GM08714 (cell line): ENCODE data around the gene FUT2.

Experiments
- H3K4me3 ChIP-seq: fragments of 200-500 bp; sonication (Bioruptor generic); 2 replicates; pipeline ENCODE4 v1.5.1; 2014; ENCODE audit warnings: mild to moderate bottlenecking, low read length, inconsistent platforms
- ZNF274 ChIP-seq: IDR thresholded peaks from 2 replicates; pipeline ENCODE4 v1.6.1; 2012; ENCODE audit warnings: mild to moderate bottlenecking, low read depth, low read length

FUT2 gene

DNA sequence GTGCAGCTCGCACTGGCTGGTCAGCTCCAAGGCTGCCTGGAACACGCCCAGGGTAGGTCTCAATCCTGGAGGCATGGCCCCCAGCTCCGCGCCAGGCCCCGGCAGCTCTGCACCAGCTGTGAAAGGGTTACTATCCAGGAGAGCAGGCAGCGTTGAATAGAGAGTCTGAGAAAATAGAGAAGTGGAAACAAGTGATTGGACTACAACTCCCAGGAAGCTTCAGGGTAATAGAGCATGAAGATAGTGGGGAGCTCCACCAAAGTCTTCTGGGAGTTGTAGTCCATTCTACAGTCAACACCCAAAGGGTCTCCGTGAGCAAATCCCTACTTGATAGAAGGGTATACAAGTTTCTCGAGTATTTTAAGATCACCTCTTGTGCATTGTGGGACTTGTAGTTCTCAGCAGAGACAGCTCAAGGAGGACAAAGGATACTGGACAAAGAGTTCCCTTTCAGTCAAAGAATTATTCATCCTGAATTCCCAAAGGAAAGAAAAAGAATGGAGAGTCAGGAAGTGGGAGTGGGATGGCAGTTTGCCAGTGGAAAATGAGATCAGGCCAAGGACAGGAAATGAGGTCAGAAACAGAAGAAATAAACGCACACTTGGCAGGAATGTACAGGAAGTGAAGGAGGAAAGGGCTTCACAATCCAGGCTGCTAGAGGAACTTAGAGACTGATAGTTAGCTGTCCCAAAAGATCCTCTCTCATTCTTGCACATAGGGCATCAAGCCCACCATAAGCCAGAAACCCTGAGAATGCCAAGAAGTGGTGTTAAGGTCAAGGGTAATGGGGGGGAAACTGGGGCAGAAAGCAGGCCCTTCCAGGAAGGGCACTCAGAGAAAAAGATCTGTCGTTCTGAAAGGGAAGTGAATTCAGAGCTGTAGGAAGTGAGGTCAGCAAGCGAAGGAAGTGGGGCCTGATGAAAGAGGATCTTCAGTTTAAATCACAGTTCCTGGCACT is 29.3 kb downstream of the FUT2 start:
- TF ChIP-seq ZNF274: no peak
- H3K4me3 ChIP-seq: no peak overlapping the region

- no peak overlapping the region for H3K4me3 ChIP-seq
- no peak for TF ChIP-seq ZNF274
These were observed 30.8 kb downstream of the FUT2 start for GRCh38 chr19:48726556-48726955.

DNA sequence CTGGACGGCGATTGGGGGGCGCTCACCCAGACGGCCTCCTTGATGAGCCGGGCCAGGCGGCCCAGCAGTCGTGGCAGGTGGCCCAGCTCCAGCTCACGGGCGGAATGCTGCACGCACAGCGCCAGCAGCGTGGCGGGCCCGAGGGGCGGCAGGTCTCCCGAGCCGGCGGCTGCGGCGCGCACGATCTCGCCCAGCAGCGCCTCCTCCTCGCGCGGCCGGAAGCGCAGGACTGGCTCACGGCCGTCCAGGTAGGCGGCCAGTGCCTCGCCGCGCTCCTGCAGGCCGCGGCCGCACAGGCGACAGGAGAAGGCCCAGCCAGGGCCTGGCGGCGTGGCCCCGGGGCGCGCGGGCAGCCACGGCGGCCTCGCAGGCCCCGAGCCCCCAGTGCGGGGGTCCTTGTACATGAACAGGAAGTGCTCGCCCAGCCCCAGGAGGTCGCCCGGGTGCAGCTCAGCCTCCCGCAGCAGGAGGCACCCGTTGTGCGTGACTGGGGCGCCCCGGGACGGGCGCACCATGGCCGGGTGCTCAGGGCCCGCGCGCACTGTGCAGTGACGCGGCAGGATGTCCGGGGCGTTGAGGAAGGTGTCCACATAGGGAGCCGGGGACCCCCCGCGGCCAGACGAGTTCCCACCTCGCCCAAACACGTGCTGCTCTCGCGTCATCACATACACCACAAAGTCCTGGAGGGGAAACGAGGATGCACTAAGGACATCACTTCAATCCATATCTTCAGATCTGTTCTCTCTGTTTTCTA is 33.3 kb downstream of the FUT2 start:
- no peak overlapping the region for H3K4me3 ChIP-seq
- no peak for TF ChIP-seq ZNF274

DNA sequence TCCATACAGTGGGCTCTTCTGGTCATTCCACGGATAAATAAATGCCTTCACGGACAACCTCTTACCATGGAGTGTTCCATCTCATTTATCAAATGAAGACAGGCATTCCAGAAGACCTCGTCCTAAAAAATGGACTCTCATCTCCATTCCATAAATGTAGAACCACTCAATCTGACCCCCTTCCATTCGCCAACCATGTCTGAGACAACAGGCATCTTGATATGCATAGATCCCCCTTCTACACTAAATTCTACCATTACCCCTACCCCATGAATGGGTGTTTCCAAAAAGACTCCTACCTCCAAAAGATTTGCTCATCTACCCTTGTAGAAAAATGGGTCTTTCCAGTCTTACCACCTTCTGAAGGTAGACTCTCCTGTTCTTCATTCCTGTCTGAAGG is 35.7 kb downstream of the FUT2 start:
- H3K4me3 ChIP-seq: no peak overlapping the region
- TF ChIP-seq ZNF274: no peak

DNA sequence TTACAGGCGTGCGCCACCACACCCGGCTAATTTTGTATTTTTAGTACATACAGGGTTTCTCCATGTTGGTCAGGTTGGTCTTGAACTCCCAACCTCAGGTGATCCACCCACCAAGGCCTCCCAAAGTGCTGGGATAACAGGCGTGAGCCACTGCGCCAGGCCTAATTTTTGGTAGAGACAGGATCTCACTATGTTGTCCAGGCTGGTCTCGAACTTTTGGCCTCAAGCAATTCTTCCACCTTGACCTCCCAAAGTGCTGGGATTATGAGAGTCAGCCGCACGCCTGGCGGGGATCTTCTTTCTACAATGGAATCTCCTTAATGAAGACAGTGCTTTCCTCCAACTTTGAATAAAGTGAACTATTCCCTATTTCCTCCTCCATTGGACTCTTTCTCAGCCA is 38.9 kb downstream of the FUT2 start:
- TF ChIP-seq ZNF274: no peak
- H3K4me3 ChIP-seq: no peak overlapping the region

- no peak overlapping the region for H3K4me3 ChIP-seq
- TF ChIP-seq ZNF274: no peak
These were observed 39.4 kb downstream of the FUT2 start for GRCh38 chr19:48735031-48735615.

GRCh38 chr19:48737360-48737998 is 41.7 kb downstream of the FUT2 start:
- no peak for TF ChIP-seq ZNF274
- no peak overlapping the region for H3K4me3 ChIP-seq

GRCh38 chr19:48738557-48739403 is 43.0 kb downstream of the FUT2 start:
- no peak for TF ChIP-seq ZNF274
- H3K4me3 ChIP-seq: peak overlapping the region; percentile 14; the same call in 1 of the 2 replicates

- TF ChIP-seq ZNF274: no peak
- peak overlapping the region; percentile 14; the same call in 1 of the 2 replicates for H3K4me3 ChIP-seq
These were observed 43.8 kb downstream of the FUT2 start for GRCh38 chr19:48739404-48740163.

DNA sequence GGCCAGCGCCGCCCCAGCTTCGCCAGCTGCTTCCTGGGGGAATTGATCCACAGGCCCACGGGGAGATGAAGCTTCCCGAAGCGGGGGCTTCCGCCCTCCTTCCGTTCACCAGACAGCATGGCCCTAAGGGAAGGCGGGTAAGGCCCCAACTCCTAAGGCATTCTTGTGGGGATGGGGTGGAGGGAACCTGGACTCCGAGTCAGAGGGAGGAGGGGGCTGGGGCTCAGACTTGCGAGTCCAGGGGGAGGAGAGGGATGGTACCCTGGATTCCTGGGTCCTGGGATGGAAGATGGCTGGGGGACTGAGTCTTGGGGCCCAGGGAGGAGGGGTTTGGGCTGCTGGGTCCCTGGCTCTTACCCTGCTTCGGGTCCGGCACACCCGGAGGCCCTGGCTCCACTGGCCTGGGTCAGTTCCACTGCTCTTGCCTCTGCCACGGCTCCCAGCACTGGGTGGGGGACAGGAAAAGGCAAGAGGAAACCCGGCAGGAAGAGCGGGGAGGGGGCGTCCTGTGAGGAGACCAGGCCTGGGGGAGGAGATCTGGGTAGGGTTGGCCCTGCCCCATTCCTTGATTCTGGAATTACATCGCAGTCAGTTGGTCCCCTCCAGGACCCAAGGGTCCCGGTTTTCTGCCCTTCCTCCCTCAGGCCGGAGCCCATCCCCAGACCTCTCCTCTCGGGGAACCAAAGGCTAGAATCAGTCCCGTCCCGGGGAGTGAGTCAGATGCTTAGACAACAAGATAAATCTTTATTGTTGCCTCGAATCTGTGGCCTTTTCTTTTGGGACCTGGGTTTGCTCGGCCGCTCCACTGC is 44.6 kb downstream of the FUT2 start, which contains the start of gene RASIP1:
RASIP1 (minus strand) TSS at position 447 of the 809 bp plus-strand sequence; CDS start at position 119, 328 bp downstream.
- TF ChIP-seq ZNF274: no peak
- H3K4me3 ChIP-seq: no peak within 1 kb of the TSS

DNA sequence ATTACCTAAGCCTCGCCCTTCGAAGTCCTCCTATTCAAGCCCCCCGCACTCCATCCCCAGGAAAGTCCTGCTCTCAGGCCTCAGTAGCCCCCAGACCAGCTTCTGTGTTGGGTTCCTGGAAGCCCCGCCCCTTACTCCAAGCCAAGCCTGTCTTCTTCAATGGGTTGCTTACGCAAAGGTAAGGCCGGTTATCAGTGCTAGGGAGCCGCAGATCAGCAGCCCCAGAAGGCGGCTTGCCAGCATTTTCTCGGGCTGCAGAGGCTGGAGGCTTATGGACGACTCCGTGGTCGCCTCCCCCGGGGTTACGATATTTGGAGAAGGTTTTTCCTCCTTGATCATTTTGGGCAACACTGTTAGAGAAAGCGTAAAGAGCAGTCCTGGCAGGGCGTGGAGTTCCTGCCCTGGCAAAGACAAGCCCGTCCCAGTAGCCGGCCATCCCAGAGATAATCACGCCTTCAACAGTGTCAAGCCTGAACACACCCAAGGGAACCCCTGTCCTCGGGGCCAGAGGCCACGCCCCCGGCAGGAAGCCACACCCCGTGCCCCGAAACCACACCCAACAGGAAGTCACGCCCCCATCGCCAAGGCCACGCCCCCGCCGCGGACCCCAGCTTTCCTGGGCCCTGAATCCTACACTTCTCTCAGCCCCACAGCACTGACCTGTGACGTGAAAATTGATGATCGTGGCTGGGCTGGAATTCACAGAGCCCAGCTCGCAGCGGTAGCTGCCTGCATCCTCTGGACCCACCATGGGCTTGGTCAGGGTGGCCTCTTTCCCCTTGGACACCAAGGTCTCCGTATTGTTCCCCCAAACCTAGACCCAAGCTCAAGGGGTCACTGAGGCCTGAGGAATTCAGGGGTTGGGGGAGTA is 45.6 kb downstream of the FUT2 start:
- H3K4me3 ChIP-seq: no peak overlapping the region
- no peak for TF ChIP-seq ZNF274
